Parathyroid adenoma (tissue), 2 donors: Measurements from ENCODE around the gene TRIM45.
"Not testable (repeated sequence)": the region's sequence is repeated elsewhere in the genome, so short reads cannot be mapped to it uniquely, and the experiment has no call there.

Source experiments
- H2AFZ ChIP-seq: fragments of 300-600 bp; sonication (generic); one replicate; pipeline ENCODE4 v1.7.0; 2017; ENCODE audit warnings: antibody characterized with exemption, mild to moderate bottlenecking
- H3K27ac ChIP-seq: fragments of 300-600 bp; sonication (generic); one replicate; pipeline ENCODE4 v1.7.0; 2017
- H3K27me3 ChIP-seq: fragments of 300-600 bp; sonication (generic); one replicate; pipeline ENCODE4 v1.7.0; 2017; ENCODE audit warnings: low read length; ENCODE audit not compliant: control insufficient read depth, insufficient read depth
- H3K36me3 ChIP-seq: fragments of 300-600 bp; sonication (generic); one replicate; pipeline ENCODE4 v1.7.0; 2017; ENCODE audit warnings: low read length; ENCODE audit not compliant: control insufficient read depth, insufficient read depth
- H3K4me1 ChIP-seq: fragments of 300-600 bp; sonication (generic); one replicate; pipeline ENCODE4 v1.7.0; 2017; ENCODE audit warnings: control low read depth
- H3K4me2 ChIP-seq: fragments of 300-600 bp; sonication (generic); one replicate; pipeline ENCODE4 v1.7.0; 2017; ENCODE audit warnings: low read length
- H3K4me3 ChIP-seq: fragments of 300-600 bp; sonication (generic); one replicate; pipeline ENCODE4 v1.7.0; 2017; ENCODE audit warnings: low read depth, low read length
- H3K79me2 ChIP-seq: fragments of 300-600 bp; sonication (generic); one replicate; pipeline ENCODE4 v1.7.0; 2017; ENCODE audit warnings: control low read depth
- H3K9ac ChIP-seq: fragments of 300-600 bp; sonication (generic); one replicate; pipeline ENCODE4 v1.7.0; 2017; ENCODE audit warnings: mild to moderate bottlenecking
- H3K9me3 ChIP-seq: fragments of 300-600 bp; sonication (generic); one replicate; pipeline ENCODE4 v1.7.0; 2017; ENCODE audit warnings: low read length; ENCODE audit not compliant: control insufficient read depth
- CTCF ChIP-seq: fragments of 300-600 bp; sonication (generic); IDR thresholded peaks from one replicate; pipeline ENCODE4 v1.7.0; 2017; ENCODE audit warnings: antibody characterized with exemption, mild to moderate bottlenecking
- donor health status: primary hyperparathyroidism.

Gene TRIM45

GRCh38 chr1:117164209-117164608 lies 42.7 kb upstream of the TRIM45 start:
- Histone ChIP-seq H2AFZ (no peak overlapping the region), H3K9me3 (no peaks in the 10 kb centered on the region), H3K4me1 (no peaks in the 10 kb centered on the region), H3K27ac (no peak overlapping the region), H3K9ac (no peak overlapping the region), H3K79me2 (no peaks in the 10 kb centered on the region), H3K4me3 (no peak overlapping the region), H3K4me2 (no peak overlapping the region), H3K36me3 (no peaks in the 10 kb centered on the region), H3K27me3 (no peaks in the 10 kb centered on the region)
- TF ChIP-seq CTCF = no peak

DNA sequence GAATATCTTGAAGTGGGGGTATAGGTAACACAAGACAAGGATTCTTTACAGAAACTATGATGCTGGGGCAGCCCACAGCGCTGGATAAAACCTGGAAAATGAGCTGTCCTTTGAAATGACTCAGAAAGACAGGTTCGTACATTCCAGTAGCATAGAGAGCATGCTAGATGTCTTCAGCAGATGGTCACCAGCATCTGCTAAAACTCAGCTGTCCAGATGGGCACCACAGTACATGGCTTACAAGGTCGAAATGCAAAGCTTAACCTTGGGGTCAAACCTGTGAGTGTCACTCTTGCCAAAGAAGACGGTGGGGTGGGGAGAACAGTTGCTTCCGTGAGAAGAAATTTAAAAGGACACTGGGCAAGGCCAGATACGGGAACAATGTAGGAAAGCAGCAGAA lies 41.3 kb upstream of the TRIM45 start:
- Histone ChIP-seq H3K9ac (no peak overlapping the region), H3K4me1 (no peaks in the 10 kb centered on the region), H3K36me3 (no peaks in the 10 kb centered on the region), H3K27me3 (no peaks in the 10 kb centered on the region), H3K79me2 (no peaks in the 10 kb centered on the region), H3K4me3 (no peak overlapping the region), H3K9me3 (no peaks in the 10 kb centered on the region), H2AFZ (no peak overlapping the region), H3K27ac (no peak overlapping the region), H3K4me2 (no peak overlapping the region)
- no peak for TF ChIP-seq CTCF

GRCh38 chr1:117161887-117162286 lies 40.3 kb upstream of the TRIM45 start:
- no peaks in the 10 kb centered on the region for H3K27me3 ChIP-seq
- H3K4me3 ChIP-seq = no peak overlapping the region
- TF ChIP-seq CTCF = no peak
- no peak overlapping the region for H2AFZ ChIP-seq
- no peaks in the 10 kb centered on the region for H3K79me2 ChIP-seq
- H3K4me2 ChIP-seq = no peak overlapping the region
- no peaks in the 10 kb centered on the region for H3K36me3 ChIP-seq
- no peaks in the 10 kb centered on the region for H3K9me3 ChIP-seq
- H3K27ac ChIP-seq = no peak overlapping the region
- H3K9ac ChIP-seq = no peak overlapping the region
- H3K4me1 ChIP-seq = no peaks in the 10 kb centered on the region

DNA sequence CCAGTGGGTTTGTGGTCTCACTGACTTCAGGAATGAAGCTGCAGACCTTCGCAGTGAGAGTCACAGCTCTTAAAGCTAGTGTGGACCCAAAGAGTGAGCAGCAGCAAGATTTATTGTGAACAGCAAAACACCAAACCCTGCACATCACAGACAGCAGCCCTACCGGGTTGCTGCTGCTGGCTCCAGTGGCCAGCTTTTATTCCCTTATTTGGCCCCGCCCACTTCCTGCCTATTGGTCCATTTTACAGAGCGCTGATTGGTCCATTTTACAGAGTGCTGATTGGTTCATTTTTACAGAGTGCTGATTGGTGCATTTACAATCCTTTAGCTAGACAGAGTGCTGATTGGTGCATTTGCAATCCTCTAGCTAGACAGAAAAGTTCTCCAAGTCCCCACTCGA lies 29.8 kb upstream of the TRIM45 start:
- not testable (repeated sequence) for H3K4me2 ChIP-seq, H3K4me3 ChIP-seq, H3K79me2 ChIP-seq, H2AFZ ChIP-seq, H3K9me3 ChIP-seq, H3K27ac ChIP-seq, H3K36me3 ChIP-seq, H3K4me1 ChIP-seq, H3K9ac ChIP-seq, H3K27me3 ChIP-seq

GRCh38 chr1:117150316-117150715 lies 28.8 kb upstream of the TRIM45 start:
- TF ChIP-seq CTCF = no peak
- Histone ChIP-seq H3K9me3 (no peaks in the 10 kb centered on the region), H2AFZ (no peak overlapping the region), H3K36me3 (no peaks in the 10 kb centered on the region), H3K4me3 (no peak overlapping the region), H3K9ac (no peak overlapping the region), H3K27me3 (no peaks in the 10 kb centered on the region), H3K27ac (no peak overlapping the region), H3K4me2 (no peak overlapping the region), H3K79me2 (no peaks in the 10 kb centered on the region), H3K4me1 (peaks cover 2% of the 10 kb centered on the region)
